Measurements from ENCODE around the gene TFCP2L1.
"Not testable (repeated sequence)": the region's sequence is repeated elsewhere in the genome, so short reads cannot be mapped to it uniquely, and the experiment has no call there.

The TFCP2L1 gene

DNA sequence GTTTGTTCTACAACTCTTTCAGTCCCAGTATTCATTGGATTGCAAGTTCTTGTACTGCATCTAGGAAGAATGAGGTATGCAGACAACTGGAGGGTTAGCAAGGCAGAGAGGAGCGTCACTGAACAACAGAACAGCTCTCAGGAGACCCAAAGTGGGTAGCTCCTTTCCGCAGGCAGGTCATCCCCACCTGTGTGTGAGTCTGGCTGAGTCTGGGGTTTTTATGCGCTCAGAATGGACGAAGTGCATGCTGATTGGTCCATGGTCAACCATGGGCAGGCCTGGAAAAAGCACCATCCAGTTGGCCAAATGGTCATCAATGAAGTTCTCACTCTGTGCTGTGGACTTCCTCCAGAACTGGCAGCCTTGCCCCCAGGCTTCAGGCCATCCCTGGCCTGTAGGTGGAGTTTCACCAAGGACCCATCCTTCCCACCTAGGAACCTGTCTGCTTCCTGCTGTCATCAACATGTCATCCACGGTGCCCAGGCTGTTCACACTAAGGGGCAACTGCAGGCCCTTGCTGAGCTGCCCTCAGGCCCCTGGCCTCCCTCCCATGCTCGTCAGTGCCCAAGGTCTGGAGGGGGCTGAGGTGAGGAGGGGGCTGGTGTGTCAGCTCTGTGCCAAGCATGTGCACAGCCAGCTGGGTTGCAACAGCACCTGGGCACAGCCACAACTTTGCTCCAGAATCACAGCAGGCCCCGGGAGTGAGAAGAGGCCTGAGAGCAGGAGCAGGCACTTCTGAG is 11.1 kb upstream of the TFCP2L1 start:
- no peak for FAIRE-seq

DNA sequence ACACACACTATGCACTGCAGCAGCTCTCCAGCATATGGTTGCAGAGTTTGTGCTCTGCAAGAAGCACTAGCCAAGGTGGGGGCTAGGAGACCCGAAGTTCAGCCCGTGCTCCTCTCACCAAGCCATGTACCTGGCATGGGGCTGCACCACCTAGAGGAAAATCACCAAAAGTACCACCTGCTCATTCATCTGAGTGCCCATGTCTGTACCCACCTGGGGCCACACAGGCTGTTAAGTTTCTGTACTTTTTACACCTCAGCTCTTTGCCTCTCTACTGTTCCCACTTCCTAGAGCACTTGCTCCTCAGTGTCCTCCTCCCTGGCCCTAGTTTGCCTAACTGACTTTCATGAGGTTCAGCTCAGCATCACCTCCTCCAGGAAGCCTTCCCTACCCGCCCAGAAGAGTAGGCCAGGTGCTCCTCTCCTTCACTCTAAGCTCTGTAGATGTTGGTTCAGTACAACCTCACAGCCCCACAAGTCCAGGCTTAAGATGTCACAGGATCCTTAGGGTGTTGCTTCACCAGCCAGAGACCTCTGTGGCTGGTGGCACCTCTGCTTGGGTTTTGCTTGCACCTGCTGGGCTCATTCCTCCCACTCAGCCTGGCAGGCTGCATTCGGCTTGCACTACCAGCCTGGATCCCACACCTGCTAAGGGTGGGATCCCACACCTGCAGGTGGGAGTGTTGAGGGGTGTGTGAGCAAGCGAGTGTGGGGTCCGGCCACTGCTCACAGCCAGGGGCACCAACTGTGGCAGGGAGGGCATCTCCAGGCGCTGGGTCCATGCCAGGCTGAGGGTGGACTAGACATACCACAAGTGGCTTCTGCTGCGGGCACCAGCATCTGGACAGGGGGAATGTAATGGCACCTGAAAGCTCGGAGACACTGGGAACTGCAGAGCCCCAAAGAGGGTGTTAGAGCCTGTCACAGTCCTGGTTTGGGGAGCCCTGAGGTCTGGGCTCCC is 10.2 kb upstream of the TFCP2L1 start:
- no peak for FAIRE-seq

DNA sequence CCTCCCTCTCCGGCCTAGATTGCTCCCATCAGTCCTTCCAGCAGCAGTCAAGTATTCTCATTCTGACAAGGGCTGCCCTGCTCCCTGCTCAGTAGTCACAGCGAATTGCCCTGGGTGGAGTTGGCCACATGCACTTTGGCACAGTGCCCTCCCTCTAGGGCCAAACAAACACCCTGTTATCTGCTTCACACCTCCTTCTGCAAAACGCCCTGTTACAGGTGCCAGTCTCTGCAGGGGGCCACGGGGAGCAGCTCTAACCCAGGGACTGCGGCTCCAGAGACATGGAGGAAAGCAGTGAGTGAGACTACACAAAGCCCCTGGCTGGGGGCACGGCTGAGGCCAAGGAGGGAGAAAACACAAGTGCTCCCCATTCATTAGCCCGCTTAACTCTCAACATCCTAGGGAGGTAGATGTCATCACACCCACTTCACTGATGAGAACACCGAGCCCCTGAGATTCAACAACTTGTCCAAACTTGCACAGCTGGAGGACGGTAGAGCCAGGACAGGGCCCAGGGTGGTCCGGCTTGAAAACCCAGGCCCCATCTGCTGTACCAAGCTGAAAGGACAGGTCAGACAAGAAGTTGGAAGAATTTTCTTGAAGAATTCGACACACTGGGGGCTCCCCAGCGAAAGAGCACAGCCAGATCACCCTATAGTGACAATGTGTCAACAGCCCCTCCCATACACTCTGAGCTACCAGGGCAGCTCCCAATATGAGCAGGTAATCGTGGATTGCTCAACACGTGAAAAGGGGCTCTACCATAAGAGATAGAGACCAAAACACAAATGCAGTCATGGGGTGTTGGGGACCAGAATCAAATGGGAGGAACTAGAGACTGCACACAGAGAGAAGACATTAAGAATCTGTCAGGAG is 8.7 kb upstream of the TFCP2L1 start:
- no peak for FAIRE-seq

DNA sequence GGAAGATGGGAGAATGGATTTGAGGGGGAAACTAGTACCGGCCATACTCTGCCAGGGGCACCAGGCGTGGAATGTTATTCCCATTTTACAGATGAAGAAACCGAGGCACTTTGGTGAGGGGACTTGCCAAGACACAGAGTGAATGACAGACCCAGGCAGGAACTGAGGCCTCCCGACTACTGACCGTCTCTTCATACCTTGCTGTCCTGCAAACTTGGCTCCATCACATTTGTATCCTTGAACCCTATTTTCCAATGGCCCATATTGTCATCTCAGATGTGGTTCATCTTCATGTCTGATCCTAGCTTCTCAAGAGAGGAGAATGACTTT is 6.2 kb upstream of the TFCP2L1 start:
- FAIRE-seq = no peak

DNA sequence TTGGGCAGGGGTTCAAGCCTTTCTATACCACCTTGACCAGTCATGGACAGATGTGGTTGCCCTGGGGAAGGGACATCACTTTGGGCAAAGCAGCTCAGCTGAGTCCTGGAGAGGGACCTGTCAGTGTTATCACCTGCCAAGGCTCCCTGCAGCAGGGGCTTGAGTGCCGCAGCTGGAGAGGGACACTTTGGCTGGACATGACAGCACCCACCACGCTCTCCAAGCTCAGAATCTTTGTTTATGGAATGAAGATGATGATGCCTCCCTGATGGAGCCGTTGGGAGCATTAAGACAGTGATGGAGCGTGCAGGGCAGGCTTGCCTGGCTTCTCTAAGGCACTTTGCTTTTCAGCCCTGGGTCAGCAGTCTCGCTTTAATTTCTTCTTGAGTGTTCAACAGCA is 4.3 kb upstream of the TFCP2L1 start:
- FAIRE-seq = no peak

DNA sequence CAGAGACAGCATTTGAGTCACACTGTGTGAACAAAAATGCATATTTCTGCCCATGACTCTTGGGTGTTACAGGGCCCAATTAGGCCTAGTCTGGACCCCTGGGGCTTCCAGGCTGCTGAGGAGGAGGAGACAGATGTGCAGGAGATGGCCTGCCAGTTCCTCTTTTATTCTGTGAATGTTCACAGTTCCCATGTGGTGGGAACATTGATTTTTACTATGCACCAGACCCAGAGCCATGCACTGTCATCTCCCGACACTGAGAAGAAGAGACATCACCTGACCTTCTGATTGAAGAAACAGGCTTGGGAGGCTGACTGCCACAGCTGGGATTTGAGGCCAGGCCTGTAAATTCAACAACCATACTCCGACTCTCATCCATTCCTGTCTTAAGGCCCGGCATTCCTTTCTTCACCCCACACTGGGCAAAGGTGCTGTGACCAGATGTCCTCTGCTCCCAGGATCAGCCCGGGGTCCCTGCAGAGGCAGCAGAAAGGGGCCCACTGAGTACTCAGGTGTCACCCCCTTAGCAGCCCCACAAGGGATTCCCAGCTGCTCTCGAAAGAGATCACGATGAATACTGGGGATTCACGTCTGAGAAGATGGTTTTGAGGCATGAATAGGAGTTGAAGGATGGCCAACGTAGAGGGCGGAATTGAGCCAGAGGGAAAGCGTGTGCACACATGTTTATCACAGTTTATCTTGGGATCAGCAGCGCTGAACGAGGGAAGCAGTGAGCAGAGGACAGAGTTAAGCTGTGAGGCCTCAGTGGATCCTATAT is 3.6 kb upstream of the TFCP2L1 start:
- FAIRE-seq = no peak

DNA sequence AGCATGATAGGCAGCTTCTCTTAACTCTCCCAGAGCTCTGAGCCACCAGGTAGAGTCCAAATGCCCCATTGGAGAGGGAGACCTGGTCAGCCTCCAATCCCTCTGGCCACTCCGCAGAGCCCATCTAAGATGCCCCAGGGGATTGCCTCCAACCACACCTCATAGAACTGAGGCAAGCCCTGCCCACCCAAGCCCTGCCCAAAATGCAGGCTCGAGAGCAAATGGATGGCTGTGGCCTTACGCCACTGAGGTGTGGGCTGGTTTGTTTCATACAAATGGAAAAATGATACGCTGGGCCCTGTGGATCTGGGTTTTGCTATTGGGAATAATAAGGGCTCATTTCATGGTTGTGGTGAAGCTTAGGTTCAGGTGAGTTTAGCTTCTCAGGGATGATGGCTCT is 3.0 kb upstream of the TFCP2L1 start:
- FAIRE-seq = no peak

DNA sequence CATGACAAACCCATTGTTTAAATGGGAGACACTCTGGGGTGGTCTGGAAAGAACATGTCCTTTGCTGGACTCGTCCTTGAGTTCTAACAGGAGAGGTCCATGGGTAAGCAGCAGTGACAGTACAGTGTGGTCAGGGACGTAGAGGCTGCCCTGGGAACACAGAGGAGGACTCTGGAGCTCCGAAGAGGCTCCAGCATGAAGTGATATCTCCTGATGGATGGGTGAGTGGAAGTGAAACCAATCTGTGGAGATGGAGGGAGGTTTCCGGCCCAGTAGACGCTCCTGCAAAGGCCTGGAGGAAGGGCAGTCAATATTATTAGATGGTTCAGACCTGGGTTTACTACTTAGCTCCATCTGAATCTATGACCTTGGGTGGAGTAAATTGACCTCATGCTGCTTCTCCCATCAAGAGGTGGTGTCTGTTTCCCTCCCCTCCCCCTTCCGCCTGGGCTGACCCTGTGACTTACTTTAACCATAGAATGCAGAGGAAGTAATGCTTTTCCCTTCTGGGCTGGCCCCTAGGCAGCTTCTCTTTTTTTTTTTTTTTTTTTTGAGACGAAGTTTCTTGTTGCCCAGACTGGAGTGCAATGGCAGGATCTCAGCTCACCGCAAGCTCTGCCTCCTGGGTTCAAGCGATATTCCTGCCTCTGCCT is 2.3 kb upstream of the TFCP2L1 start:
- no peak for FAIRE-seq

DNA sequence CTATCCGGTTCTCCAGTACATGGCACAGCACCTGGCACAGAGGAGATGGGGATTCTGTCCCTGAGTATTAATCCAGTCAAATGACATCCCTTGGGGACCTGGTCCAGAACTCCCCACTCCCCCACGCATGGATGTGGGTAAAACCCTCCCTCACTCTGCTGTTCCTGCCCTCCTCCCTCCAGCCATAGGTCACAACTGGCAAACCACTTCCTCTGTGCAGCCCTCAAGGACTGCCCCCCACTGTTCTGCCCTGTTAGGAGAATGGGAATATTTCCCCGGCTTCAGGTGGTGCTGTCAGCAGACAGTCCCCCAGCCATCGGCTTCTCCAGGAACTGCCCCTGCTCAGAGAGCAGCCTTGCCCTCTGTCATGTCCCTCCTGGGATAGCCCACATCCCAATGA is 1.5 kb upstream of the TFCP2L1 start:
- no peak for FAIRE-seq

DNA sequence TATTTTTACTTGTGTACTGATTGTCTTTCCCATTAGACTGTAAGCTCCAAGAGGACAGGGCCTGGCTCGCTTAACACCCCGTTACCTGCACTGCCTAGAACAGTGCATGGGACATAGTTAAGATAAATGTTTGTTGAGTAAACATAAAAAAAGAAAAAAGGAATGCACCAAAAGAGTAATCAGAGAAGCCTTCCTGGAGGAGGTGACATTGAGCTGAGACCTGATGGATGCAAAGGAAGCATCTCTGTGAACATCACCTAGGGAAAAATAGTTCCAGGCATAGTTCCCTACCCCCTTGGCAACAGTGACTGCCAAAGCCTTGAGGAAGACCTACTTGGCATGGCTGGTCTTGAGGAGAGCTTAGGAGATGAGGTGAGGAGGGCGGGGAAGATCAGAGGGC is 924 bp upstream of the TFCP2L1 start:
- FAIRE-seq = no peak

DNA sequence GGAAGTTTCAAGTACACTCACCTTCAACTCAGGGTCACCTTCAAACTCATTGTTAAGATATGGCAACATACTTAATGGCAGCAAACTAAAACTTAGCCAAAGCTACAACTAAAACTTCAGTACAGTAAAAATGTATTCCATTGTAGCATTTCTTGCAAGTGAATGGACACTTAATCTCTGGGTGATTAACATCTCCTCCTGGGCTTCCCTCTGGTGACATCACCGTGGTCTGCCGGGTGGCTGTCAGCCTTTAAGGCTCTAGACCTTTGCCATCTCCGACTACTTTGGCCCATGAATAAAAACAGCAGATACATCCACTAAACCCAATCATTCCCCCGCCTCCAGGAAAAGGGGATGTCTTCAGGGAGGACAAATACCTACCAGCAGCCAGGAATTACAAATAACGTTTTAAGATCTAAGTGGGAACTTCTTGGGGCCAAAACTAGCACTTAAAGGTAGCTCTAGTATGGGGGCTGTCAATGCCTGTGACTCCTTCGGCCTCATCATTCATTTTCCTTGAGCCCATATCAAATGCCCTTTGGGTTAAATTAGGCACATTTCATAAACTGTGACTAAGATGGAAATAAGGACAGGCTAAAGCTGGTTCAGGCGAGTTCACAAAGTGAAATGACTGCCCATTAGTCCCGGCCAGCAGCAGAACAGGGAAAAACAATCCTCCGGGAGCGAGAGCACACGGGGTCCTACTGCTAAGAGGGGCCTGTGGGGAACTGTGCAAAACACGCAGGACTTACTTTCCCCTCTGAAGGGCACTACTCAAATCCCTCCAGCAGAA is 1.1 kb downstream of the TFCP2L1 start:
- no peak for FAIRE-seq

DNA sequence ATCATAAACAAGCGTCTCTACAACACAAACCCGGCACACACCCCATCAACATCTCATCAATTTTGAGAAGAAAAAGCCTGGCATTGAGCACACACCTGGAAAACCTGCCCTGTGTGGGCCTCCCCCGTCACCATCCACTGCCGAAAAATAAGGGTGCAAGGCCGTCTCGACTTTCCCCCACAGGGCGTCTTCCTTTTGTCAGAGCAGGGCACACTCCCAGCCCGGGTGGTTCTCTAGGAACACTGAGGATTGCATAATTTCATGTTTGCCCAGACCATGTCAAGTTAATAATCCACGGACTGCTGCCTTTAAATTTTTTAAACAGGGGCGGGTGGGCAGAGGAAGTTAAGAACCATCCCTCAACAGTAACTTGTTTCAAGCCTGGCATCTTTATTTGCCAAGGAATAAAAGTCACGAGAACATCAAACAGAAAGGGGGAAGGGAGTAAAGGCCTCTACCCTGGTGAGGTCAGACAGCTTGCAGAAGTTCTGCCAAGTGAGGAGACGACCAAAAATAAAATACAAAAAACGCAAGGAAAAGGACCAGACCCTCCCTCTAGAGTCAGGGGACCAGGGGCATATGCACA is 2.1 kb downstream of the TFCP2L1 start:
- no peak for FAIRE-seq

DNA sequence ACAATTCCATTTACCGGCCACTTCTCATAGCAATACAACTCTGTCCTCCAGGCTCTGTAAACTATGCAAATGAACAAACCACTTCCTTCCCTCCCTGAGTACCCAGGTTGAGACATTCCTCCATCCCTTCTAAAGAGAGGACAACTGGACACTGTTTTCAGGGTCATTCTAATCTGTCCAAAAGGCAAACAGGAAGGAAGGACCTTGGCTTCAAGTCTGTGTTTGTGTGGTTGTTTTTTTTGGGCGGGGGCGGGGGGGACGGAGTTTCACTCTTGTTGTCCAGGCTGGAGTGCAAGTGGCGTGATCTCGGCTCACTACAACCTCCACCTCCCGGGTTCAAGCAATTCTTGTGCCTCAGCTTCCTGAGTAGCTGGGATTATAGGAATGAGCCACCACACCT is 3.3 kb downstream of the TFCP2L1 start:
- FAIRE-seq = no peak

DNA sequence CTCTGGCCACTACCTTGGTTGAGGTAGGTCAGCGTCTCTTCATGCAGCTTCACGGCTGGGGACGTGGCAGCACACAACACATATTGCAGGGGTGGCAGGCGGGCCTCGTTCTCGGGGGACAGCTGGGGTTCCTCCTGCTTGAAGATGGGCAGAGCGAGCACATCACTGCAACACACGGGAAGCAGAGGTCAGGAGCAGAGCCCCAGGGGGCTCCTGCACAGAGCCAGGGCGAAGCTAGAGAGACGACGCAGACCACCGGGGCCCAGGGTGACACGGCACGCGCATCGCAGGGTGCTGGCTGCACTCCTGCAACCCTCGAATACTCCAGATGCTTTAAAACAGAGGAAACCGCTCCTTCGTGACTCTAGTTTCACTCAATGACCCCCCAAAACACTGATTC is 3.9 kb downstream of the TFCP2L1 start:
- FAIRE-seq = no peak

DNA sequence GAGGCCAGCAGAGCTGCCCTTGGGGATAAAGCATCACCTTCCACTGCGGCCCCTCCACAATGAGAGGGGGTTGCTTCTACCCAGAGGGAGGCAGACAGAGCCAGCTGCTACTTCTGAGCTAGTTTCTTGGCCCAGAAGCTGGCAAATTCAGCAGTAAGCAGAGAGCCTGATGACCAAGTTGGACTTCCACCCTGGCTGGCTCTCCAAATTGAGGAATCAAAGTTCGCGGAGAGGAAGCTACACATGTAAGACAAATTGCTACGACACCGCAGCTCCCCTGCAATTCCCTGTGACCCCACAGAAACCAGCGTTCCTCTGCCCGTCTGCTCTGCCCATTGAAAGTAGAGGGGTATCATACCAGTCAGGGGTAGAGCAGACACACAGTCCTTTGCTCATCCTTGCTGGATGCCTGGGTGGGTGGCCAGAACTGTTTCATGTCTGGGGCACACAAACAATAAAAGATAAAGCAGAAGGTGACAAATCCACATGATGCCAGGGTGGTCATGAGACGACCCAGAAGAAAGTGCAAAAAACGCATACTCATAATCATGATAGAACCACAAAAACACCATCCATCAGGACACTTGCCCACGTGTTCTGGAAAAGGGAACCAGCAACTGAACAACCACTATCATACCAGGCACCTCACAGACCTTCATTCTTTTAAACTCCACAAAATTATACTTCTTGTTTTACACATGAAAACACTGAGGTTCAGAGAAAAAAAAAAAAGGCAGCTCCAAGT is 5.4 kb downstream of the TFCP2L1 start:
- no peak for FAIRE-seq

DNA sequence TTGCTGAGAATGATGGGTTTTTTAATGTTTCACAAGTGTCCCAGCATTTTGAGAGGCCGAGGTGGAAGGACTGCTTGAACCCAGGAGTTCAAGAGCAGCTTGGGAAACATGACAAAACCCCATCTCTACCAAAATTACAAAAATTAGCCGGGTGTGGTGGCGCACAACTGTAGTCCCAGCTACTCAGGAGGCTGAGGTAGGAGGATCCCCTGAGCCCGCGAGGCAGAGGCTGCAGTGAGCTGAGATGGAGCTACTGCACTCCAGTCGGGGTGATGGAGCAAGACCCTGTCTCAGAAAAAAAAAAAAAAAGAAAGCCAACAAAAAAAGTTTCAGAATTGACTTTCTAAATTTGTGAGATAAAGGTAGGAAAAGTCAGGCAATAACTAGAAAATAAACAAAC is 8.7 kb downstream of the TFCP2L1 start:
- no peak for FAIRE-seq

DNA sequence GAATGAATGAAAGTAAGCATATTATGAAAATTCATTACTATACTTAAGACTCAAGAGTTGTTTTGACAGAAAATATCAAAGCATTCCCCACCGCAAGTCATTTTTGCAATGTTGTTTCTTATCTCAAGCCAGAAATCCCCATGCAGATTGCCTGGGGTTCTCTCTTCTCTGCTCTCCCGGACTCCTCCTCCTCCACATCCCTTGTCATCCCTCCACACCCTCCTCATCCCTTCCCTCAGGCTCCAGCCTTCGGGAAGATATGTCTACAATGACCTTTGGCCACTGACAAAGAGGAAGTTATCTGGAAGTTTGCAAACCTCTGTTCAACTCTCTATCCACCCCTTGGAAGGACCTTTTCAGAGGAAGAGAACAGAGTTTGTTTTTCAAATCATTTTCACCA is 11.9 kb downstream of the TFCP2L1 start:
- FAIRE-seq = no peak

DNA sequence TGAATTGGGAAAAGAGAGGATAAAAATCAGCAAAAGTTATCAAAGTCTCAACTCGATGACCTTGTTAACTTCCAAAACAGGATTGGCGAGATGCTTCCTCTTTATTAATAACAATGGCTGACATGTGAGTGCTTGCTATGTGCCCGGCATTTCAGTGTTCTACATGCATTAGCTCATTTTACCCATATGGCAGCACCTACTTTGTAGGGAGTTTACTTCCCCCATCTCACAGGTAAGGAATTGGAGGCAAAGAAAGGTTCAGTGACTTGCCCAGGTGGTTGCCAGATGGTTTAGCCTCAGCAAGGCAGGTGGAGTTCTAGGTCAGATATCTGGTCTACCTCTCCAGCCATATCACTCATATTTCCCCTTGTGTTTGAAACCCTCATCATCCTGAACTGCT is 12.4 kb downstream of the TFCP2L1 start:
- no peak for FAIRE-seq

DNA sequence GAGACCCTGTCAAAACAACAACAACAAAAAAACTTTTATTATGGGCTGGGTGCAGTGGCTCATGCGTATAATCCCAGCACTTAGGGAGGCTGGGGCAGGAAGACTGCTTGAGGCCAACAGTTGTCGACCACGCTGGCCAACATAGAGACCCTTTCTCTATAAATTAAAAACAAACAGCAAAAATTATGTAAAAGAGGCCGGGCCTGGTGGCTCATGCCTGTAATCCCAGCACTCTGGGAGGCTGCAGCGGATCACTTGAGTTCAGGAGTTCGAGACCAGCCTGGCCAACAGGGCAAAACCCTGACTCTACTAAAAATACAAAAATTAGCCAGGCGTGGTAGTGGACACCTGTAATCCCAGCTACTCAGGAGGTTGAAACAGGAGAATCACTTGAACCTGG is 15.6 kb downstream of the TFCP2L1 start:
- FAIRE-seq = not testable (repeated sequence)

DNA sequence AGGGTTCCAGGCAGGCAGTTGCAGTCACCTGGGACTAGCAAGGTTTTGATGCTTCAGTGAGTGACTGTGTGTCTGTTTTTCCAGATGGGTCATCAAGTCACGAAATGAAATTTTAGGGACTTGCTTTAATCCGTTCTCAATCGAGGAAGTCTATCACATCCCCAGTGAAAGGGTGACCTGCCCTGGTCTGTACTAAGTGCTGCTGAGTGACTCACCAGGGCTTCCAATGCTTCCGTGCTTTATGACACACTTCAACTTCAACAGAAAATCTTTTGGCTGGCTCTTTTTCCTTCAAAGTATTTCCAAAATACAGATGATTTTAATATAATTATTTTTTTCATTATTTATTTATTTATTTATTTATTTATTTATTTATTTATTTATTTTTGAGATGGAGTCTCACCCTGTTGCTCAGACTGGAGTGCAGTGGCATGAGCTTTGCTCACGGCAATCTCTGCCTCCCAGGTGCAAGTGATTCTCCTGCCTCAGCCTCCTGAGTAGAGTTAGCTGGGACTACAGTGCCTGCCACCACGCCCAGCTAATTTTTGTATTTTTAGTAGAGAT is 18.4 kb downstream of the TFCP2L1 start:
- no peak for FAIRE-seq

All from colon (tissue), 2 donors.